GM21390 (cell line): ENCODE measurements around the gene AFMID.
"Not testable (repeated sequence)": the region's sequence is repeated elsewhere in the genome, so short reads cannot be mapped to it uniquely, and the experiment has no call there.

Experiments
- ATAC-seq: cut with Tn5 transposase; IDR thresholded peaks from one replicate; pipeline ENCODE4 v1.9.1; 2021; ENCODE audit not compliant: unreplicated experiment

Gene AFMID

GRCh38 chr17:78186692-78187595 lies at the start of gene AFMID, which contains the start of gene TK1:
TSS of gene AFMID (plus strand) at chr17:78187362. CDS start at chr17:78187371, 9 bp downstream.
TSS of gene TK1 (minus strand) at chr17:78187052. CDS start at chr17:78186994, 58 bp downstream.
- ATAC-seq: peak; percentile 91

- no peak for ATAC-seq
Observed at GRCh38 chr17:78137392-78138203, 49.6 kb upstream of the AFMID start.

GRCh38 chr17:78138204-78139060 lies 48.7 kb upstream of the AFMID start:
- ATAC-seq: no peak

GRCh38 chr17:78139861-78140168 lies 47.3 kb upstream of the AFMID start:
- ATAC-seq: not testable (repeated sequence)

- ATAC-seq: peak; percentile 61
Observed at GRCh38 chr17:78140169-78141051, 46.8 kb upstream of the AFMID start.

- no peak for ATAC-seq
Observed at GRCh38 chr17:78141437-78142118, 45.6 kb upstream of the AFMID start.

GRCh38 chr17:78142119-78142861 lies 44.9 kb upstream of the AFMID start:
- ATAC-seq: no peak

GRCh38 chr17:78143214-78144146 lies 43.7 kb upstream of the AFMID start:
- ATAC-seq: no peak

GRCh38 chr17:78144147-78144719 lies 42.9 kb upstream of the AFMID start:
- no peak for ATAC-seq

- ATAC-seq: no peak
Observed at GRCh38 chr17:78144736-78145641, 42.2 kb upstream of the AFMID start.

- ATAC-seq: no peak
Observed at GRCh38 chr17:78146471-78146869, 40.7 kb upstream of the AFMID start.

- ATAC-seq: no peak
Observed at GRCh38 chr17:78146881-78147280, 40.3 kb upstream of the AFMID start.

GRCh38 chr17:78147315-78147998 lies 39.7 kb upstream of the AFMID start:
- no peak for ATAC-seq

- ATAC-seq: no peak
Observed at GRCh38 chr17:78148286-78149016, 38.7 kb upstream of the AFMID start.

- ATAC-seq: no peak
Observed at GRCh38 chr17:78151514-78152008, 35.6 kb upstream of the AFMID start.
